Trophoblast cell (in vitro differentiated cells and primary cell): Measurements from ENCODE around the gene CD40LG.

Experiments used
- DNase-seq, 2 donors: peaks; one replicate each; pipeline ENCODE4 v3.0.0-alpha.2; 2016
- H2AFZ ChIP-seq: 2 replicates; pipeline ENCODE4 v1.6.1; 2013; ENCODE audit warnings: low read length, moderate library complexity, mild to moderate bottlenecking; ENCODE audit not compliant: insufficient read depth, poor library complexity
- H2AK5ac ChIP-seq: 2 replicates; pipeline ENCODE4 v1.6.1; 2013; ENCODE audit warnings: mild to moderate bottlenecking, low read length
- H2BK120ac ChIP-seq: 2 replicates; pipeline ENCODE4 v1.6.1; 2013; ENCODE audit warnings: low read length, mild to moderate bottlenecking, moderate library complexity; ENCODE audit not compliant: insufficient read depth, poor library complexity
- H2BK12ac ChIP-seq: 2 replicates; pipeline ENCODE4 v1.6.1; 2013; ENCODE audit warnings: mild to moderate bottlenecking, low read length, moderate library complexity
- H2BK5ac ChIP-seq: 2 replicates; pipeline ENCODE4 v1.6.1; 2013; ENCODE audit warnings: low read length, low read depth, moderate library complexity, mild to moderate bottlenecking; ENCODE audit not compliant: poor library complexity
- H3K14ac ChIP-seq: 2 replicates; pipeline ENCODE4 v1.6.1; 2013; ENCODE audit warnings: mild to moderate bottlenecking, low read length
- H3K18ac ChIP-seq: 2 replicates; pipeline ENCODE4 v1.6.1; 2013; ENCODE audit warnings: mild to moderate bottlenecking, low read length
- H3K23ac ChIP-seq: 2 replicates; pipeline ENCODE4 v1.6.1; 2013; ENCODE audit warnings: low read length
- H3K27ac ChIP-seq: 2 replicates; pipeline ENCODE4 v1.5.1; 2013; ENCODE audit warnings: low read depth, mild to moderate bottlenecking, inconsistent platforms, low read length, moderate library complexity
- H3K27me3 ChIP-seq: 2 replicates; pipeline ENCODE4 v1.6.1; 2013; ENCODE audit warnings: inconsistent platforms, mild to moderate bottlenecking, low read length, moderate library complexity; ENCODE audit not compliant: insufficient read depth
- H3K36me3 ChIP-seq, 2 experiments: 1 replicate in 1 of 2; 2 replicates in 1 of 2; pipeline ENCODE4 v1.6.1; 2013; ENCODE audit warnings: low read length in 2 of 2, mild to moderate bottlenecking in 2 of 2, moderate library complexity in 1 of 2; ENCODE audit not compliant: insufficient read depth in 2 of 2, control insufficient read depth in 1 of 2
- H3K4ac ChIP-seq: 2 replicates; pipeline ENCODE4 v1.6.1; 2013; ENCODE audit warnings: low read depth, mild to moderate bottlenecking, low read length, moderate library complexity
- H3K4me1 ChIP-seq, 2 experiments: 1 replicate in 1 of 2; 2 replicates in 1 of 2; pipeline ENCODE4 v1.6.1; 2013; ENCODE audit warnings: low read length in 2 of 2, mild to moderate bottlenecking in 2 of 2, moderate library complexity in 1 of 2; ENCODE audit not compliant: insufficient read depth in 2 of 2, control insufficient read depth in 1 of 2
- H3K4me2 ChIP-seq: 2 replicates; pipeline ENCODE4 v1.6.1; 2013; ENCODE audit warnings: inconsistent platforms, mild to moderate bottlenecking, low read length, moderate library complexity
- H3K4me3 ChIP-seq: 2 replicates; pipeline ENCODE4 v1.5.1; 2013; ENCODE audit warnings: mild to moderate bottlenecking, low read depth, low read length, inconsistent platforms
- H3K79me1 ChIP-seq: one replicate; pipeline ENCODE4 v1.6.1; 2013; ENCODE audit warnings: low read length
- H3K79me2 ChIP-seq: 2 replicates; pipeline ENCODE4 v1.6.1; 2013; ENCODE audit warnings: low read length, mild to moderate bottlenecking; ENCODE audit not compliant: control insufficient read depth, insufficient read depth, poor library complexity
- H3K9ac ChIP-seq: 2 replicates; pipeline ENCODE4 v1.6.1; 2013; ENCODE audit warnings: mild to moderate bottlenecking, low read length
- H3K9me3 ChIP-seq: 2 replicates; pipeline ENCODE4 v1.6.1; 2013; ENCODE audit warnings: low read depth, mild to moderate bottlenecking, control low read depth, inconsistent platforms, low read length; ENCODE audit not compliant: insufficient read depth
- H4K12ac ChIP-seq: 2 replicates; pipeline ENCODE4 v1.6.1; 2013; ENCODE audit warnings: low read depth, mild to moderate bottlenecking, low read length, moderate library complexity
- H4K8ac ChIP-seq: 2 replicates; pipeline ENCODE4 v1.6.1; 2013; ENCODE audit warnings: low read depth, mild to moderate bottlenecking, low read length, moderate library complexity
- H4K91ac ChIP-seq: one replicate; pipeline ENCODE4 v1.6.1; 2013; ENCODE audit warnings: low read depth, mild to moderate bottlenecking, low read length, moderate library complexity
- WGBS: extraction: QIAGEN DNeasy Blood & Tissue Kit; methylation state at CpG from one replicate; pipeline ENCODE4 v1.1.7; 2013; ENCODE audit warnings: missing lambda C conversion rate; ENCODE audit not compliant: insufficient read length, insufficient coverage; ENCODE audit errors: extremely low coverage; 5-methylcytosine and 5-hydroxymethylcytosine counted together

Gene CD40LG

GRCh38 chrX:136662976-136663375 lies 15.0 kb downstream of the CD40LG start:
- no peak for DNase-seq
- H3K4ac ChIP-seq = no peak overlapping the region
- no CpG with 5 or more reads among the region's 1 CpG for WGBS
- H2BK120ac ChIP-seq = no peak overlapping the region
- H3K79me2 ChIP-seq = no peaks in the 10 kb centered on the region
- no peaks in the 10 kb centered on the region for H3K79me1 ChIP-seq
- no peak overlapping the region for H2AK5ac ChIP-seq
- H3K23ac ChIP-seq = no peak overlapping the region
- no peak overlapping the region for H4K12ac ChIP-seq
- H3K4me1 ChIP-seq = no peaks in the 10 kb centered on the region
- no peaks in the 10 kb centered on the region for H3K27me3 ChIP-seq
- no peaks in the 10 kb centered on the region for H3K36me3 ChIP-seq
- no peak overlapping the region for H3K4me3 ChIP-seq
- H2AFZ ChIP-seq = no peak overlapping the region
- no peak overlapping the region for H3K4me2 ChIP-seq
- no peak overlapping the region for H2BK12ac ChIP-seq
- no peak overlapping the region for H2BK5ac ChIP-seq
- no peak overlapping the region for H3K14ac ChIP-seq
- H4K8ac ChIP-seq = no peak overlapping the region
- no peak overlapping the region for H3K27ac ChIP-seq
- no peak overlapping the region for H4K91ac ChIP-seq
- no peak overlapping the region for H3K18ac ChIP-seq
- no peaks in the 10 kb centered on the region for H3K9me3 ChIP-seq
- H3K9ac ChIP-seq = no peak overlapping the region

GRCh38 chrX:136665258-136665900 lies 17.4 kb downstream of the CD40LG start:
- H3K79me1 ChIP-seq = no peaks in the 10 kb centered on the region
- no peak overlapping the region for H3K27ac ChIP-seq
- H2BK5ac ChIP-seq = no peak overlapping the region
- H2AK5ac ChIP-seq = no peak overlapping the region
- H3K4me1 ChIP-seq = no peaks in the 10 kb centered on the region
- no CpG with 5 or more reads among the region's 6 CpGs for whole genome bisulfite sequencing
- no peaks in the 10 kb centered on the region for H3K9me3 ChIP-seq
- no peak overlapping the region for H3K18ac ChIP-seq
- H2AFZ ChIP-seq = no peak overlapping the region
- H3K9ac ChIP-seq = no peak overlapping the region
- DNase-seq = no peak
- no peak overlapping the region for H3K4ac ChIP-seq
- H4K12ac ChIP-seq = no peak overlapping the region
- H2BK12ac ChIP-seq = no peak overlapping the region
- H3K79me2 ChIP-seq = no peaks in the 10 kb centered on the region
- H4K91ac ChIP-seq = no peak overlapping the region
- no peak overlapping the region for H3K23ac ChIP-seq
- H3K27me3 ChIP-seq = no peaks in the 10 kb centered on the region
- no peak overlapping the region for H3K4me2 ChIP-seq
- no peaks in the 10 kb centered on the region for H3K36me3 ChIP-seq
- no peak overlapping the region for H2BK120ac ChIP-seq
- H3K14ac ChIP-seq = no peak overlapping the region
- no peak overlapping the region for H4K8ac ChIP-seq
- no peak overlapping the region for H3K4me3 ChIP-seq

DNA sequence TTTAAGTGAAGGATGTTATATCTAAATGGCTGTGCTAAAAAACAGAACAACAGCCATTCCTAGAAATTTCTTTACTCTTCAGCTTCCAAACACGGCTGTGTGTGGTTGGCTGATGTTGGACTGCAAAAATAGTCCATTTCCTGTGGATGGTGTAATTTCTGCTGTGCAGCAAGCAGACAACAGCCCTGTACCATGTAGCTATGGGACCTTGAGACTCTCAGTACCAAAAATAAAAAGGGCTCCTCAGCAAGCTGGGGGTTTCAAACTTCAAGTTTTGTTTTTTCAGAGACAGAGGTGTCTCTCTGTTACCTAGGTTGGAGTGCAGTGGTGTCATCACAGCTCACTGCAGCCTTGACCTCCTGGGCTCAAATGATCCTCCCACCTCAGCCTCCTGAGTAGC lies 18.1 kb downstream of the CD40LG start:
- Histone ChIP-seq H3K4me1 (no peaks in the 10 kb centered on the region), H2BK5ac (no peak overlapping the region), H3K18ac (no peak overlapping the region), H3K4me2 (no peak overlapping the region), H3K9me3 (no peaks in the 10 kb centered on the region), H4K12ac (no peak overlapping the region), H3K79me1 (no peaks in the 10 kb centered on the region), H3K9ac (no peak overlapping the region), H2AK5ac (no peak overlapping the region), H4K91ac (no peak overlapping the region), H3K14ac (no peak overlapping the region), H3K79me2 (no peaks in the 10 kb centered on the region), H3K27me3 (no peaks in the 10 kb centered on the region), H3K4ac (no peak overlapping the region), H2AFZ (no peak overlapping the region), H2BK12ac (no peak overlapping the region), H4K8ac (no peak overlapping the region), H3K23ac (no peak overlapping the region), H2BK120ac (no peak overlapping the region), H3K27ac (no peak overlapping the region), H3K36me3 (no peaks in the 10 kb centered on the region), H3K4me3 (no peak overlapping the region)
- WGBS = no CpG with 5 or more reads among the region's 1 CpG
- no peak for DNase-seq

DNA sequence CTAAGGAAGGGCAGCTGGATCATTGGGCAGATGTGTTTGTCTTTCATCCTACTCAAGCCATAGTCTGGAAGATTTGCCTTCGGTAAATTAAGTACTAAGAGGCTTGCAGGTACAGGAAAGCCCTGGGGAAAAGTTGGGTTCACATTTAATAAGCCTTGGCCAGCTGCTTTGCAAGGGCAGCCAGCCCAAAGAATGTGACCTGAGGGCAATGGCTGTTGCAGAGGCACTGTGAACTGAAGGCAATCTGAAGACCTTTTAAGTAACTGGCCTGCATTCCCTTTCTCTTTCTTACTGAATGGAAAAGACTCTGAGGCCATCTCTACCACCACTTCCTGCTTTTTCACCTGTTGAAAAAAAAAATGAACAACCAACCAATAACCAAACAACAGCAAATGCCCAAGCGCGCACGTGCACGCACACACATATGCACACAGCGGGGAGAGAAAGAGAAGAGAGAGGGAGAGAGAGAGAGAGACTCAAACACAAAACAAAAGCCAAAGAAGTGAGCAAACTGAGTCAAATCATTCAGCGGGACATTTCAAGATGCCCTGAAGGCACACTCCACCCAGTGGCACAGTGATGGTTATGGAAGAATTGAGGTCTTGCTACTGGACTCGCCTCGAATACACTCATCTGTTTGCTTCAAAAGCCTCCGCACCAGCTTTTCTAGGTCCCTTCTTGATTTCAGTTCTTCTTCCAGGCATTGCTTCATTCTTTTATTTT lies 19.6 kb downstream of the CD40LG start:
- H3K9ac ChIP-seq = no peak overlapping the region
- H3K23ac ChIP-seq = no peak overlapping the region
- H3K9me3 ChIP-seq = no peaks in the 10 kb centered on the region
- no peak overlapping the region for H3K18ac ChIP-seq
- H2BK120ac ChIP-seq = no peak overlapping the region
- WGBS = no CpG with 5 or more reads among the region's 10 CpGs
- no peaks in the 10 kb centered on the region for H3K36me3 ChIP-seq
- no peak overlapping the region for H2BK5ac ChIP-seq
- peak in 1 of 2 donors; percentile 20 for DNase-seq
- no peaks in the 10 kb centered on the region for H3K79me1 ChIP-seq
- H3K4ac ChIP-seq = no peak overlapping the region
- no peaks in the 10 kb centered on the region for H3K27me3 ChIP-seq
- H3K79me2 ChIP-seq = no peaks in the 10 kb centered on the region
- H3K4me3 ChIP-seq = no peak overlapping the region
- H3K27ac ChIP-seq = no peak overlapping the region
- no peaks in the 10 kb centered on the region for H3K4me1 ChIP-seq
- H2AK5ac ChIP-seq = no peak overlapping the region
- no peak overlapping the region for H2AFZ ChIP-seq
- no peak overlapping the region for H4K91ac ChIP-seq
- no peak overlapping the region for H4K8ac ChIP-seq
- no peak overlapping the region for H3K4me2 ChIP-seq
- H3K14ac ChIP-seq = no peak overlapping the region
- H4K12ac ChIP-seq = no peak overlapping the region
- no peak overlapping the region for H2BK12ac ChIP-seq
